Brain microvascular endothelial cell (primary cell): Measurements from ENCODE around the gene PALS2.
A peak's percentile ranks its signal among the peaks of the same experiment; 100 is the strongest.

Source experiments
- DNase-seq: peaks from one replicate; pipeline ENCODE4 v3.0.0-alpha.2; 2020
- H3K27ac ChIP-seq: fragments of 250-450 bp; sonication (Bioruptor Pico); 2 replicates; pipeline ENCODE4 v1.5.1; 2020; ENCODE audit warnings: mild to moderate bottlenecking, moderate library complexity
- H3K27me3 ChIP-seq: fragments of 250-450 bp; sonication (Bioruptor Pico); replicated peaks from 2 replicates; pipeline ENCODE4 v1.5.1; 2020; ENCODE audit warnings: mild to moderate bottlenecking
- H3K36me3 ChIP-seq: fragments of 250-450 bp; sonication (Bioruptor Pico); replicated peaks from 2 replicates; pipeline ENCODE4 v1.5.1; 2020; ENCODE audit warnings: mild to moderate bottlenecking
- H3K4me3 ChIP-seq: 2 replicates; pipeline ENCODE4 v1.5.1; 2011; ENCODE audit warnings: low read depth, mild to moderate bottlenecking, control low read depth, low read length, moderate library complexity
- in situ Hi-C: cut with HindIII; loops from 2 replicates; pipeline ENCODE4 v1.10.0; 2017; ENCODE audit warnings: low sequenced_read_pairs, low pct_ligation_motif_present
- TF ChIP-seq, protein P1 (sequence below): IDR thresholded peaks from 2 replicates; pipeline ENCODE4 v1.5.1; 2011; ENCODE audit warnings: low read depth, mild to moderate bottlenecking, moderate library complexity, low read length, control low read depth, inconsistent platforms; ENCODE audit errors: missing control alignments

PALS2 gene

DNA sequence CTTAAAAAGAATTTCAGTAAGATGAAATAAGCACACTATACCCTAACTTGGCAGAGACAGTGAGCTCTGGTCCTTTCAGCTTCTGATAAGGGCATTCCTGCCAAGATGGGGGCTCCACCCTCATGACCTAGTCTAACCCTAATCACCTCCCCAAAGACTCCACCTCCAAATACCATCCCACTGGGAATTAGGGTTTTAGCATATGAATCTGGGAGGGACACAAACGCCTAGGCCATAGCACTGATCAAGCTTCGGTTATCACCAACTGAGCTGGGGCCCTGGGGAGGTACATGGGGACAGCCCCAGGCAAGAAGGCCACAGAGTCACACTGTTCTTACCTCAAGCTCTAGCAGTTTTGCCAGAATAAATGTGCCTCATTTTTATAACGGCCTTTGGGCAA, 31.4 kb downstream of the PALS2 start:
- DNase-seq = no peak
- H3K27me3 ChIP-seq = no peaks in the 10 kb centered on the region
- H3K27ac ChIP-seq = no peak overlapping the region
- TF ChIP-seq, protein P1, sequence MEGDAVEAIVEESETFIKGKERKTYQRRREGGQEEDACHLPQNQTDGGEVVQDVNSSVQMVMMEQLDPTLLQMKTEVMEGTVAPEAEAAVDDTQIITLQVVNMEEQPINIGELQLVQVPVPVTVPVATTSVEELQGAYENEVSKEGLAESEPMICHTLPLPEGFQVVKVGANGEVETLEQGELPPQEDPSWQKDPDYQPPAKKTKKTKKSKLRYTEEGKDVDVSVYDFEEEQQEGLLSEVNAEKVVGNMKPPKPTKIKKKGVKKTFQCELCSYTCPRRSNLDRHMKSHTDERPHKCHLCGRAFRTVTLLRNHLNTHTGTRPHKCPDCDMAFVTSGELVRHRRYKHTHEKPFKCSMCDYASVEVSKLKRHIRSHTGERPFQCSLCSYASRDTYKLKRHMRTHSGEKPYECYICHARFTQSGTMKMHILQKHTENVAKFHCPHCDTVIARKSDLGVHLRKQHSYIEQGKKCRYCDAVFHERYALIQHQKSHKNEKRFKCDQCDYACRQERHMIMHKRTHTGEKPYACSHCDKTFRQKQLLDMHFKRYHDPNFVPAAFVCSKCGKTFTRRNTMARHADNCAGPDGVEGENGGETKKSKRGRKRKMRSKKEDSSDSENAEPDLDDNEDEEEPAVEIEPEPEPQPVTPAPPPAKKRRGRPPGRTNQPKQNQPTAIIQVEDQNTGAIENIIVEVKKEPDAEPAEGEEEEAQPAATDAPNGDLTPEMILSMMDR = no peak
- in situ Hi-C loops = no loop called here
- no peak overlapping the region for H3K4me3 ChIP-seq
- H3K36me3 ChIP-seq = no peaks in the 10 kb centered on the region

DNA sequence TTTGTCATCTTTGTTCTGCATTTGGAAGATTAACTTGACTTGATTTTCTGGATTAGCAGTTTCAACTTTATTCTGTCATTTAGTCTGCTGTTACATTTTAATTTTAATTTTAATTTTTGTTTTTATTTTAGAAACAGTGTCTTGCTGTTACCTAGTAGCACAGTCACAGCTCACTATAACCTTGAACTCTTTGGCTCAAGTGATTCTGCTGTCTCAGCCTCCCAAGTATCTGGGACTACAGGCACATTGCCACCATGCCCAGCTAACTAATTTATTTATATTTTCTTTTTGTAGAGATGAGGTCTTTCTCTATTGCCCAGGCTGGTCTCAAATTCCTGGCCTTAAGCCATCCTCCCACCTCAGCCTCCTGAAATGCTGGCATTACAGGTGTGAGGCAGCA, 35.3 kb downstream of the PALS2 start:
- no peak for DNase-seq
- in situ Hi-C loops = no loop called here

DNA sequence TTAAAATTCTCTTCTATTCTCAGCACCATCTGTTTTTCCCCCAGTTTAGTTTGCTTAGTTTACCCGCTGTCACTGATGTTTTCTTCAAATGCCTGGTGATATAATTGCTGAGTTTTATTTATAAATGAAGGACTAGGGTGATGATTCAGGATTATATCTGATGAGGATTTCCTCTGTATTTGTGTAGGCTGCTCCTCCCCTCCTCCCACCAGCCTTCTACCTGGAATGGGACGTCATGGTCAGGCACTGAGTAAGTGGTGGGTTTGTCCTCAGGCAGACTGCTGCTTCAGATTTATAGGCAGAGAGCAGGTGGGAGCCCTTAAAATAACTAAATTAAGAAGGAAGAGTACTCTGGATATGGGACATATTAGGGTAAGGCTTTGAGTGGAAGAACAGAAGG, 35.8 kb downstream of the PALS2 start:
- in situ Hi-C loops = no loop called here
- Histone ChIP-seq H3K36me3 (no peaks in the 10 kb centered on the region), H3K27ac (no peak overlapping the region), H3K27me3 (no peaks in the 10 kb centered on the region), H3K4me3 (no peak overlapping the region)
- TF ChIP-seq, protein P1 = no peak
- peak; percentile 1 for DNase-seq

More for the DNA sequence above, 35.3 kb downstream of the PALS2 start:
- Histone ChIP-seq H3K27me3 (no peaks in the 10 kb centered on the region), H3K36me3 (no peaks in the 10 kb centered on the region), H3K4me3 (no peak overlapping the region), H3K27ac (no peak overlapping the region)
- TF ChIP-seq, protein P1 = no peak

DNA sequence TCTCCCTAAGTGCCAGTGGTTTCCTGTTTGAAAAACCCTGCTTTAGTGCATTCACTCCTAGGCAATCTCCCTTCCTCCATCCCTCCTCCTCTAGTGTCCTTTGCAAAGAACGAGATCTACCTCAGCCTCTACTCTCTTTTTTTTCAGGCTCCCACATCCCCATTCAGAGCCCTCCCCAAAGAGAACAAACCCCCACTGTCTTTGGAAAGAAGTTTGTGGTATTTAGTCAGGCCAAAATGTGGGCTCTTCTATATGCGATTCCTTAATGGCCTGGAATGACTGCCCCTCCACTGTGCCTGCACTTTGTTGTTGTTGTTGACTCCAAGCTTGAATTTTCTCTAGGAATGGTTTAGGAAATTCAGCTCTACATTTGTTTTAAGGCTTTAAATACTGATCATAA, 36.3 kb downstream of the PALS2 start:
- no peaks in the 10 kb centered on the region for H3K27me3 ChIP-seq
- H3K4me3 ChIP-seq = no peak overlapping the region
- in situ Hi-C loops = no loop called here
- H3K27ac ChIP-seq = no peak overlapping the region
- DNase-seq = no peak
- no peaks in the 10 kb centered on the region for H3K36me3 ChIP-seq
- TF ChIP-seq, protein P1 = no peak

DNA sequence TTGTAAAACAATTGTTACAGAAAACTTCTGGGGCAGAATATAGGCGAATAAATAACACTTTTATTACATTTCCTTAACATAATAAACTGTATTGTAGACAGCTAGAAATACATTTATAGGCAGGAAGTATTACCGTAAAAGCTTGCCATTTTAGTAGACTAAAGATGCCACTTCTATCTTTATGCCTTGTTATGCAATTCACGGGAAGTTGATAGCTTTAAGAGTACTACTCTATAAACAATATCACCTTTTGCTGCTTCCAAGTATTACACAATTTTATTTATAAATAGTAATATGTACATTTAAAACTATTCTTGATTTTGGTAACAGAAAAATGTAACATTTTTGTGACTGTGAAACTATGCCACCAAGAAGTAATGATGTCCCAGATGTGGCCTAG, 37.9 kb downstream of the PALS2 start:
- Histone ChIP-seq H3K27me3 (no peaks in the 10 kb centered on the region), H3K4me3 (no peak overlapping the region), H3K27ac (no peak overlapping the region), H3K36me3 (no peaks in the 10 kb centered on the region)
- no peak for DNase-seq
- TF ChIP-seq, protein P1 = no peak
- in situ Hi-C loops = no loop called here

DNA sequence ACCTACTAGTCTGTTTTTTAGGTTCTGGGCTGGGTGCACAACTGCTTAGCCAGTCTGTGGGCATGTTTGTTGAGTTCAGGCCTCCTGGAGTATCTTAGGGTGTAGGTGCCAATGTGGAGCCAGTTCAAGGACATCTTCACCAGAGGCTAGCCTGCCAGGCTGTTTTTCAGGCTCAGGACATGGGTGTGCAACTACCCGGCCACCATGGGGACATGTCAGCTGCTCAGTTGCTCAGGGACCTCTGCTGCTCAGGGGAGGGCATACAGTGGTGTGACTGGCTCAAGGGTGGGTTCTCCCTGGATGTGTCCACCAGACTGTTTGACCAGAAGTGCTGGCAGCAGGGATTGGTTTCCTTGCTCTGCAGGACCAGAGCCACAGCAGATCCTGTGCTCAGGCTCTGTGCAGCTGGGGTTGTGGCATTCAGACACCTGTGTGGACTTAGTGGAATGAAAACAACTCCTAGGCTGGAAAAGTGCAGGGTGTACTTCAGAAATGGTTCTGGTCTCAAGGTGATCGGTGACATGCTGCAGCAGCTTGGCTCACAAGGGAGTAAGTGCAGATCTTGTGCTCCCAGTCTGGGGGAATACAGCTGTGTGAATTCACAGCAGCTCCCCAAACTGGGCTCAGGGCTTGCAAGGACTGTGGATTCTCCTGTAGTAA, 44.8 kb downstream of the PALS2 start:
- in situ Hi-C loops = no loop called here
- Histone ChIP-seq H3K36me3 (no peaks in the 10 kb centered on the region), H3K4me3 (no peak overlapping the region), H3K27me3 (no peaks in the 10 kb centered on the region), H3K27ac (no peak overlapping the region)
- TF ChIP-seq, protein P1 = no peak
- no peak for DNase-seq
